GM21528 (cell line): ENCODE measurements around the gene VIM.
"Not testable (repeated sequence)": the region's sequence is repeated elsewhere in the genome, so short reads cannot be mapped to it uniquely, and the experiment has no call there.

Experiments used
- ATAC-seq: cut with Tn5 transposase; IDR thresholded peaks from one replicate; pipeline ENCODE4 v1.9.1; 2021; ENCODE audit warnings: mild to moderate bottlenecking, moderate library complexity; ENCODE audit not compliant: unreplicated experiment, low FRiP score

VIM gene

GRCh38 chr10:17250736-17251135 is 22.7 kb downstream of the VIM start:
- ATAC-seq = no peak

- ATAC-seq = not testable (repeated sequence)
These were observed 26.6 kb downstream of the VIM start for GRCh38 chr10:17254543-17255050.

- ATAC-seq = no peak
These were observed 27.5 kb downstream of the VIM start for GRCh38 chr10:17255512-17255911.

GRCh38 chr10:17256051-17256450 is 28.0 kb downstream of the VIM start:
- ATAC-seq = no peak

DNA sequence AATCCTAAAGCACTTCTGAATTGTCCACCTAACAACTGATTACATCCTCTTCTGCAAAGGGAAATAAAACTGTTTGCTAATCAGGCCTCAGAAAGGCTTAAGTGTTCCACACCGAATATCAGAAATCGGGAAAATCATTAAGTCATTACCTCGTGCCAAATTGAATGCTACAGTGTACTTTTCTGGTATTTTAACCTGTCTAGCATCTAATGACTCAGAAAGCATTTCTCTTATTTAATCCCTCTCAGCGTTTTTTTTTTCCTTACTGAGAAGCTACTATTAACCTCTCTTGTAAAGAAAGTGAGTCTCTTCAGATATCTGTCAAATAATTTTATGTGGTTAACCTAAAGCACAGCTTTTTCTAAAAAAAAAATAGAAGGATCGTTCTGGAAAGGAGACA is 28.6 kb downstream of the VIM start:
- no peak for ATAC-seq

GRCh38 chr10:17257466-17258321 is 29.7 kb downstream of the VIM start:
- ATAC-seq = peak; percentile 81

- no peak for ATAC-seq
These were observed 34.5 kb downstream of the VIM start for GRCh38 chr10:17262502-17262901.

- ATAC-seq = no peak
These were observed 35.5 kb downstream of the VIM start for GRCh38 chr10:17263580-17263979.

DNA sequence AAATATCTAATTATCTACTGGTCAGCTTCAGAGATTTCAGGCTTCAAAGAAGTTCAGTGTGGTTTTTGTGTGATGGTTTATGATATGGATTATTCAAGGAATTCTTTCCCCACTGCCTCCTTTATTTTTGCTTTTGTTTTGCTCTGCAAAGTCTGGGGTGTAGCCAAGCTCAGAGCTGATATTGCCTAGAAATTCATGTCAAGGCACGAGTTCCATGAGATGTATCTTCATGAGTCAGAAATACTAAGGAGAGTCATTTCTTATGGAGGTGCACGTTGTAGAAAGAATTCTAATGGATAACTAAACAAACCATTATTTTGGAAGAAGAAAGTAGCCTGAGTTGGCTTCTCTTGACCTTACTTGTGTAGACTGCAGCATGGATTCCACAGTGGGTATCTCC is 37.4 kb downstream of the VIM start:
- ATAC-seq = no peak

DNA sequence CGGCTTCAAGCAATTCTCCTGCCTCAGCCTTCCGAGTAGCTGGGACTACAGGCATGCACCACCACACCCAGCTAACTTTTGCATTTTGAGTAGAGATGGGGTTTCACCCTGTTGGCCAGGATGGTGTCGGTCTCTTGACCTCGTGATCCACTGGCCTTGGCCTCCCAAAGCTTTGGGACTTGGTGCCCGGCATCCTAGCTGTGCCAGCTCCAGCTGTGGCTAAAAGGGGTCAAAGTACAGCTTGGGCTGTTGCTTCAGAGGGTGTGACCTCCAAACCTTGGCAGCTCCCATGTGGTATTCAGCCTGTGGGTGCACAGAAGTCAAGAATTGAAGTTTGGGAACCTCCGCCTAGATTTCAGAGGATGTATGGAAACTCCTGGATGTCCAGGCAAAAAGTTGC is 38.5 kb downstream of the VIM start:
- not testable (repeated sequence) for ATAC-seq

DNA sequence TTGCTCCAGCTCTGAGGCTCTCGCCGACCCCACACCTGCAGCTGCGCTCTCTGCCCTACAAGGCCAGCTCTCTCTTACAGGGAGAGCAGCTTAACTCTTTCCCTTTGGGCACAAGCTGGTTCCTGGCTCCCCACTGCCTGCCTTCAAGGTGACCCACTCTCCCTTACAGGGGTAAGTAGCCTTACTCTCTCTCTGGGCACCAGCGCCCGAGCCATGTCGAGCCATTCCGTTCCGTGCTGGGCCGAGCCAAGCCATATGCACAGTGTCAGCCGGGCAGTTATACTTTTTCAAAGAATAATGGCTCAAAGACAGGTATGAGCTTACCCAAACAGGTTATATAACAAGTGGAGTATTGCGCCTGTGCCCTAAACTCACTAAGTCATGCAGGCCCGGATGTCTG is 44.6 kb downstream of the VIM start:
- no peak for ATAC-seq

DNA sequence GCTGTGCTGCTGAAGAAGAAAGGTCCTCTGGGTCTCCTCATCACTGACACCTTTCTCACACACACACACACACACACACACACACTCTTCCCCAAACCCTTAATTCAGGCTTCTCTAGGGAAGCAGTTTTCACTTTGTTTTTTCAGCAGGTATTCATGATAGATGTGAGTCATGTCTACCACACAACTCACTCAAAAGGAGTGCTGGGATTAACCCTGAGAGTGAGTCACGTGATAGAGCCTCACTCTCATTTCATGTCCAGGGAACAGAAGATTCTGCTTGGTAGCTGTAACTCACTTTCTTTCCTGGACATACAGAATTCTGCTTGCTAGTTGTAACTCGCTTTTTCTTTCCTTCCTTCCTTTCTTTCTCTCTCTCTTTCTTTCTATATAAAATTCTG is 45.4 kb downstream of the VIM start:
- no peak for ATAC-seq

DNA sequence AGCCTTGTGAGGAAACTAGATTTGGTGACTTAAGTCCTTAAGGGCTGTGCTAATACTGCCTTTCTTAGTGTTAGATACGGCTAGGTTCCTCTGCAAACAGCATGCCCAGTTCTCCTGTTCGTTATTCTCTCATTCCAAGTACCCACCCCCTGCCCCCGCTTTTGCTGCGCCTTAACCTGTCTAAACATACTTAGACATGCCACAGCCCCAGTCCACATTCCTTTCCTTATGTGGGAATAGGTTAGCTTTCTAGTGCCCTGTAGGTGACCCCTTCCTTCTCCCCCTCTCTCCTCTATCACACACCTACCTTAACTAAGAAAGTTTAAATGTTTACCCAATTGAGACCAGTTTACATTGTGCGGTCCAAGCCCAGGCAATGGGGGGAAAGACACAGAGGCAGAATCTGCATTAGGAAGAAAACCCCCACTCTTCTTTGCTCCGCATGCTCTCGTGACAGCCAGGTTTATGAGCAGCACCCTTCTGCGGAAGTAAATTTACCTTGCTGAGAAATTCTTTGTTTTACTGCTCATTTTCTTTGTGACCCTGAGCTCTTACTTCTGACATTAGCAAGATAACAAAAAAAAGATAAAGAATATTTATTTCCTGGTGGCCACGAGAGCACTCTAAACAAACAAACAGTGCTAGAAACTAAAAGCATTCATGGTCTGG is 48.8 kb downstream of the VIM start:
- no peak for ATAC-seq

GRCh38 chr10:17278607-17279240 is 50.7 kb downstream of the VIM start:
- ATAC-seq = no peak

- no peak for ATAC-seq
These were observed 54.3 kb downstream of the VIM start for GRCh38 chr10:17282311-17282710.

- no peak for ATAC-seq
These were observed 58.8 kb downstream of the VIM start for GRCh38 chr10:17286562-17287550.
